Gastrocnemius medialis (tissue), 4 donors: ENCODE data around the gene PALLD. TPM values are rescaled to one million over a fixed set of nuclear protein-coding genes. Genes with fewer than 3 reads are reported as not detected.

Experiments used
- ATAC-seq, 2 donors: fragments of 150-250 bp; one replicate each; pipeline ENCODE4 v1.9.1; 2016
- DNase-seq, 2 donors: peaks; one replicate each; pipeline ENCODE4 v3.0.0-alpha.2; 2019
- H3K27ac ChIP-seq, 4 donors: fragments of 200-600 bp; sonication (generic); 1 replicate in 1 of 4; 2 replicates in 3 of 4; pipeline ENCODE4 v1.5.1; 2016 to 2018; ENCODE audit warnings: mild to moderate bottlenecking in 2 of 4, moderate library complexity in 1 of 4
- H3K27me3 ChIP-seq, 3 donors: fragments of 200-600 bp; sonication (generic) in 2 of 3; 1 replicate in 1 of 3; 2 replicates in 2 of 3; pipeline versions ENCODE4 v1.5.1 to v1.6.0; 2016 to 2019; ENCODE audit warnings: mild to moderate bottlenecking in 1 of 3, moderate library complexity in 1 of 3
- H3K36me3 ChIP-seq, 2 donors: fragments of 200-600 bp; sonication (generic) in 1 of 2; one replicate each; pipeline ENCODE4 v1.5.1; 2017 to 2018
- H3K4me1 ChIP-seq, 2 donors: fragments of 200-600 bp; sonication (generic) in 1 of 2; one replicate each; pipeline ENCODE4 v1.5.1; 2016 to 2017; ENCODE audit warnings: mild to moderate bottlenecking in 2 of 2
- H3K4me3 ChIP-seq, 4 donors: fragments of 200-600 bp; sonication (generic) in 3 of 4; 1 replicate in 1 of 4; 2 replicates in 3 of 4; pipeline ENCODE4 v1.5.1; 2016 to 2019; ENCODE audit warnings: mild to moderate bottlenecking in 2 of 4
- H3K9me3 ChIP-seq, 3 donors: fragments of 200-600 bp; sonication (generic) in 2 of 3; 1 replicate in 1 of 3; 2 replicates in 2 of 3; pipeline ENCODE4 v1.5.1; 2016 to 2019
- CTCF ChIP-seq, 5 experiments: fragments of 450-650 bp in 3 of 5; fragments of 200-600 bp in 2 of 5; sonication (generic) in 2 of 5; IDR thresholded peaks in 4 of 5; conservative IDR thresholded peaks in 1 of 5; 1 replicate in 4 of 5; 2 replicates in 1 of 5; pipeline ENCODE4 v1.5.1; 2016 to 2019; ENCODE audit warnings: antibody characterized with exemption in 5 of 5, mild to moderate bottlenecking in 3 of 5, moderate library complexity in 3 of 5
- POLR2A ChIP-seq, 2 donors: fragments of 450-650 bp; IDR thresholded peaks; one replicate each; pipeline ENCODE4 v1.6.1; 2017; ENCODE audit warnings: antibody characterized with exemption in 2 of 2, mild to moderate bottlenecking in 2 of 2, moderate library complexity in 2 of 2
- in situ Hi-C, 4 donors: fragments of 200-750 bp; cut with MboI; loops; one replicate each; pipeline versions ENCODE4 v1.15.0 to v1.8.0; 2017; ENCODE audit warnings: low sequenced_read_pairs in 4 of 4
- intact Hi-C: fragments of 100-400 bp; cut with DNase I; formaldehyde crosslinking; loops from one replicate; pipeline ENCODE4 v1.15.1; 2023; ENCODE audit warnings: low total_unique reads
- total RNA-seq, 4 donors: library from RNA; depleted of rRNA; stranded (reverse); fragments of >200 nt; gene quantifications; one replicate each; pipeline versions ENCODE4 v1.1.0 to v1.2.3, GENCODE V29; 2016

The PALLD gene
- total RNA-seq, 4 donors from 2014 or later, result 165 to 439 (median 319) TPM

GRCh38 chr4:168693750-168694490 lies 197.1 kb downstream of the PALLD start:
- DNase-seq, result no peak
- Histone ChIP-seq H3K27me3 (no peaks in the 10 kb centered on the region), H3K4me3 (no peak overlapping the region), H3K36me3 (peaks cover 0 to 8% of the 10 kb centered on the region in 2 donors), H3K9me3 (no peaks in the 10 kb centered on the region), H3K27ac (peak overlapping the region in 1 of 4 donors; percentile 1), H3K4me1 (no peaks in the 10 kb centered on the region)
- no peak for TF ChIP-seq POLR2A (IDR thresholded peaks at IDR 0.05)
- TF ChIP-seq CTCF (IDR thresholded peaks at IDR 0.05 in 4 of 5, conservative IDR thresholded peaks at IDR 0.05 in 1 of 5), result no peak
- ATAC-seq, result no peak
- in situ Hi-C loops, result loop anchor here in 3 of 4 donors (25.0 kb wide), 2 partner anchors 507 to 793 kb away; no protein-coding TSS in a partner anchor
- intact Hi-C loops, result no loop called here

- Histone ChIP-seq H3K4me3 (no peak overlapping the region), H3K36me3 (peaks cover 0 to 8% of the 10 kb centered on the region in 2 donors), H3K27me3 (no peaks in the 10 kb centered on the region), H3K27ac (peak overlapping the region in 1 of 4 donors; percentile 15), H3K4me1 (no peaks in the 10 kb centered on the region), H3K9me3 (no peaks in the 10 kb centered on the region)
- in situ Hi-C loops (loop anchor here in 3 of 4 donors (25.0 kb wide), 2 partner anchors 507 to 793 kb away; no protein-coding TSS in a partner anchor), intact Hi-C loops (no loop called here)
- ATAC-seq (no peak), DNase-seq (no peak)
- TF ChIP-seq POLR2A (IDR thresholded peaks at IDR 0.05) (no peak), CTCF (IDR thresholded peaks at IDR 0.05 in 4 of 5, conservative IDR thresholded peaks at IDR 0.05 in 1 of 5) (no peak)
Measured at GRCh38 chr4:168694667-168695066, 197.8 kb downstream of the PALLD start.

- no peak for DNase-seq
- no peaks in the 10 kb centered on the region for H3K9me3 ChIP-seq
- H3K36me3 ChIP-seq, result peaks cover 0 to 8% of the 10 kb centered on the region in 2 donors
- intact Hi-C loops (no loop called here), in situ Hi-C loops (loop anchor here in 3 of 4 donors (25.0 kb wide), 2 partner anchors 508 to 792 kb away; no protein-coding TSS in a partner anchor)
- peak in 1 of 2 donors; percentile 22 for ATAC-seq
- H3K4me1 ChIP-seq, result no peaks in the 10 kb centered on the region
- no peaks in the 10 kb centered on the region for H3K27me3 ChIP-seq
- TF ChIP-seq CTCF (IDR thresholded peaks at IDR 0.05 in 4 of 5, conservative IDR thresholded peaks at IDR 0.05 in 1 of 5), result no peak
- TF ChIP-seq POLR2A (IDR thresholded peaks at IDR 0.05), result no peak
- H3K27ac ChIP-seq, result no peak overlapping the region
- H3K4me3 ChIP-seq, result no peak overlapping the region
Measured at GRCh38 chr4:168695288-168695687, 198.4 kb downstream of the PALLD start.

GRCh38 chr4:168696280-168696679 lies 199.4 kb downstream of the PALLD start:
- peak overlapping the region in 1 of 4 donors; percentile 10 for H3K27ac ChIP-seq
- DNase-seq, result no peak
- H3K9me3 ChIP-seq, result no peaks in the 10 kb centered on the region
- no peak for TF ChIP-seq CTCF (IDR thresholded peaks at IDR 0.05 in 4 of 5, conservative IDR thresholded peaks at IDR 0.05 in 1 of 5)
- no peak for TF ChIP-seq POLR2A (IDR thresholded peaks at IDR 0.05)
- in situ Hi-C loops (loop anchor here in 3 of 4 donors (25.0 kb wide), 2 partner anchors 509 to 791 kb away; no protein-coding TSS in a partner anchor), intact Hi-C loops (no loop called here)
- ATAC-seq, result no peak
- H3K4me3 ChIP-seq, result no peak overlapping the region
- H3K4me1 ChIP-seq, result no peaks in the 10 kb centered on the region
- peaks cover 0 to 5% of the 10 kb centered on the region in 2 donors for H3K36me3 ChIP-seq
- no peaks in the 10 kb centered on the region for H3K27me3 ChIP-seq
